Astrocyte of the spinal cord (primary cell): ENCODE results near the gene GDPD5.
A peak's percentile ranks its signal among the peaks of the same experiment; 100 is the strongest.

Experiments
- DNase-seq: peaks from one replicate; pipeline ENCODE4 v3.0.0; 2011; ENCODE audit warnings: low read depth, low spot score
- H3K4me3 ChIP-seq: 2 replicates; pipeline ENCODE4 v1.5.1; 2011; ENCODE audit warnings: low read depth, mild to moderate bottlenecking, low read length, moderate library complexity
- CTCF ChIP-seq: IDR thresholded peaks from 2 replicates; pipeline ENCODE4 v1.5.1; 2012; ENCODE audit warnings: low read depth, mild to moderate bottlenecking, low read length, inconsistent platforms
- in situ Hi-C: cut with HindIII; loops from 2 replicates; pipeline ENCODE4 v1.10.0; 2017; ENCODE audit warnings: low sequenced_read_pairs

GDPD5 gene

GRCh38 chr11:75461151-75461550 lies 64.6 kb downstream of the GDPD5 start:
- no peak for TF ChIP-seq CTCF
- no peak for DNase-seq
- in situ Hi-C loops, result no loop called here

GRCh38 chr11:75456596-75457183 lies 69.1 kb downstream of the GDPD5 start:
- no peak for TF ChIP-seq CTCF
- in situ Hi-C loops, result no loop called here
- no peak overlapping the region for H3K4me3 ChIP-seq
- no peak for DNase-seq

More at GRCh38 chr11:75461151-75461550, 64.6 kb downstream of the GDPD5 start:
- H3K4me3 ChIP-seq, result no peak overlapping the region

- no peak overlapping the region for H3K4me3 ChIP-seq
- no peak for DNase-seq
- no peak for TF ChIP-seq CTCF
- in situ Hi-C loops, result no loop called here
These were observed 70.8 kb downstream of the GDPD5 start for GRCh38 chr11:75454987-75455386.

- peak; percentile 64 for DNase-seq
These were observed 71.7 kb downstream of the GDPD5 start for GRCh38 chr11:75453916-75454655.

GRCh38 chr11:75450826-75451821 lies 74.6 kb downstream of the GDPD5 start:
- in situ Hi-C loops, result no loop called here
- H3K4me3 ChIP-seq, result no peak overlapping the region
- TF ChIP-seq CTCF, result peak; percentile 67
- DNase-seq, result no peak

More at GRCh38 chr11:75453916-75454655, 71.7 kb downstream of the GDPD5 start:
- no peak for TF ChIP-seq CTCF
- no peak overlapping the region for H3K4me3 ChIP-seq
- in situ Hi-C loops, result no loop called here

GRCh38 chr11:75450236-75450635 lies 75.5 kb downstream of the GDPD5 start:
- DNase-seq, result no peak
- no peak for TF ChIP-seq CTCF
- in situ Hi-C loops, result no loop called here
- no peak overlapping the region for H3K4me3 ChIP-seq
